ENCODE data around the gene CD1D. TPM values are rescaled to one million over a fixed set of nuclear protein-coding genes. Genes with fewer than 3 reads are reported as not detected.

Gene CD1D
- total RNA-seq, 1 experiment from 2014 or later = not detected

DNA sequence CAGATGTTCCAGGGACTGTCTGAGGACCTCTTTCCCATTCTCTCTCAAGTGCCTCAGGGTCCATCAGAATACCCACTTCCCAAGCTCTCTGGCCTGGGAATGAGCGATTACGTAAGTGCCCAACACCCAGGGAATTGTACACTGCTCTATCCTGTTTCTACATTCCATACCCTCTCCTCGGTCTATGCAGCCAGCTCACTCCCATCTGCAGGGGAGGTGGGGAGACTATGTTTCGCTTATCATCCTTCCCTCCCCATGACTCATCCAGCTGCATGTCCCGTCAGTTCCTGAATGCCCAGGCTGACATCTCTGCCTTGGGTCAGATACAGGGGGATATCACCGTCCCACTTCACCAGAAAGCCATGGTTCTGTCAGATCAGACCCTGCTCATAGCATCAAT lies 34.5 kb upstream of the CD1D start:
- in situ Hi-C loops (cut with HindIII; ENCODE audit: low pct_unique_long_range_greater_than_20kb, low sequenced_read_pairs) = no loop called here
- BruUV-seq (replicated peaks) = no TSS peak
- Histone ChIP-seq H3K4me3 (ENCODE audit: low read depth in 2 of 2, low read length in 2 of 2) (no peak overlapping the region), H3K27ac (ENCODE audit: low read length) (no peak overlapping the region), H3K9me3 (ENCODE audit: control insufficient read depth, insufficient read depth, low read depth, low read length) (no peaks in the 10 kb centered on the region), H3K4me1 (ENCODE audit: control insufficient read depth, insufficient read depth, low read length) (no peaks in the 10 kb centered on the region), H3K36me3 (ENCODE audit: control insufficient read depth, insufficient read depth, low read length) (no peaks in the 10 kb centered on the region), H3K27me3 (ENCODE audit: control insufficient read depth, insufficient read depth, low read length) (no peaks in the 10 kb centered on the region)
- POLR2A ChIA-PET = no interaction called here
- no peak for DNase-seq (ENCODE audit: low read depth, low spot score)
- CTCF ChIA-PET = no interaction called here
- TF ChIP-seq TCF7L2 (IDR thresholded peaks at IDR 0.05; ENCODE audit: low read depth, low read length) (no peak), POLR2AphosphoS5 (IDR thresholded peaks at IDR 0.05; ENCODE audit: low read depth, low read length) (no peak), SIN3A (IDR thresholded peaks at IDR 0.05; ENCODE audit: borderline replicate concordance, insufficient read depth, low read depth, low read length) (no peak)
- TF ChIP-seq, protein P1, sequence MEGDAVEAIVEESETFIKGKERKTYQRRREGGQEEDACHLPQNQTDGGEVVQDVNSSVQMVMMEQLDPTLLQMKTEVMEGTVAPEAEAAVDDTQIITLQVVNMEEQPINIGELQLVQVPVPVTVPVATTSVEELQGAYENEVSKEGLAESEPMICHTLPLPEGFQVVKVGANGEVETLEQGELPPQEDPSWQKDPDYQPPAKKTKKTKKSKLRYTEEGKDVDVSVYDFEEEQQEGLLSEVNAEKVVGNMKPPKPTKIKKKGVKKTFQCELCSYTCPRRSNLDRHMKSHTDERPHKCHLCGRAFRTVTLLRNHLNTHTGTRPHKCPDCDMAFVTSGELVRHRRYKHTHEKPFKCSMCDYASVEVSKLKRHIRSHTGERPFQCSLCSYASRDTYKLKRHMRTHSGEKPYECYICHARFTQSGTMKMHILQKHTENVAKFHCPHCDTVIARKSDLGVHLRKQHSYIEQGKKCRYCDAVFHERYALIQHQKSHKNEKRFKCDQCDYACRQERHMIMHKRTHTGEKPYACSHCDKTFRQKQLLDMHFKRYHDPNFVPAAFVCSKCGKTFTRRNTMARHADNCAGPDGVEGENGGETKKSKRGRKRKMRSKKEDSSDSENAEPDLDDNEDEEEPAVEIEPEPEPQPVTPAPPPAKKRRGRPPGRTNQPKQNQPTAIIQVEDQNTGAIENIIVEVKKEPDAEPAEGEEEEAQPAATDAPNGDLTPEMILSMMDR (IDR thresholded peaks at IDR 0.05) = no peak
- TF ChIP-seq, protein P2, sequence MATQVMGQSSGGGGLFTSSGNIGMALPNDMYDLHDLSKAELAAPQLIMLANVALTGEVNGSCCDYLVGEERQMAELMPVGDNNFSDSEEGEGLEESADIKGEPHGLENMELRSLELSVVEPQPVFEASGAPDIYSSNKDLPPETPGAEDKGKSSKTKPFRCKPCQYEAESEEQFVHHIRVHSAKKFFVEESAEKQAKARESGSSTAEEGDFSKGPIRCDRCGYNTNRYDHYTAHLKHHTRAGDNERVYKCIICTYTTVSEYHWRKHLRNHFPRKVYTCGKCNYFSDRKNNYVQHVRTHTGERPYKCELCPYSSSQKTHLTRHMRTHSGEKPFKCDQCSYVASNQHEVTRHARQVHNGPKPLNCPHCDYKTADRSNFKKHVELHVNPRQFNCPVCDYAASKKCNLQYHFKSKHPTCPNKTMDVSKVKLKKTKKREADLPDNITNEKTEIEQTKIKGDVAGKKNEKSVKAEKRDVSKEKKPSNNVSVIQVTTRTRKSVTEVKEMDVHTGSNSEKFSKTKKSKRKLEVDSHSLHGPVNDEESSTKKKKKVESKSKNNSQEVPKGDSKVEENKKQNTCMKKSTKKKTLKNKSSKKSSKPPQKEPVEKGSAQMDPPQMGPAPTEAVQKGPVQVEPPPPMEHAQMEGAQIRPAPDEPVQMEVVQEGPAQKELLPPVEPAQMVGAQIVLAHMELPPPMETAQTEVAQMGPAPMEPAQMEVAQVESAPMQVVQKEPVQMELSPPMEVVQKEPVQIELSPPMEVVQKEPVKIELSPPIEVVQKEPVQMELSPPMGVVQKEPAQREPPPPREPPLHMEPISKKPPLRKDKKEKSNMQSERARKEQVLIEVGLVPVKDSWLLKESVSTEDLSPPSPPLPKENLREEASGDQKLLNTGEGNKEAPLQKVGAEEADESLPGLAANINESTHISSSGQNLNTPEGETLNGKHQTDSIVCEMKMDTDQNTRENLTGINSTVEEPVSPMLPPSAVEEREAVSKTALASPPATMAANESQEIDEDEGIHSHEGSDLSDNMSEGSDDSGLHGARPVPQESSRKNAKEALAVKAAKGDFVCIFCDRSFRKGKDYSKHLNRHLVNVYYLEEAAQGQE (IDR thresholded peaks at IDR 0.05; ENCODE audit: insufficient read depth in 1 of 2, low read depth in 2 of 2, low read length in 1 of 2) = no peak
- no peak for ATAC-seq
- intact Hi-C loops (cut with micrococcal nuclease; ENCODE audit: unreplicated experiment) = no loop called here

- CTCF ChIA-PET = no interaction called here
- intact Hi-C loops (cut with micrococcal nuclease; ENCODE audit: unreplicated experiment) = no loop called here
- H3K27me3 ChIP-seq (ENCODE audit: control insufficient read depth, insufficient read depth, low read length) = no peaks in the 10 kb centered on the region
- TF ChIP-seq SIN3A (IDR thresholded peaks at IDR 0.05; ENCODE audit: borderline replicate concordance, insufficient read depth, low read depth, low read length) (no peak), POLR2AphosphoS5 (IDR thresholded peaks at IDR 0.05; ENCODE audit: low read depth, low read length) (no peak), TCF7L2 (IDR thresholded peaks at IDR 0.05; ENCODE audit: low read depth, low read length) (no peak)
- TF ChIP-seq, protein P1 (IDR thresholded peaks at IDR 0.05) = no peak
- TF ChIP-seq, protein P2 (IDR thresholded peaks at IDR 0.05; ENCODE audit: insufficient read depth in 1 of 2, low read depth in 2 of 2, low read length in 1 of 2) = no peak
- in situ Hi-C loops (cut with HindIII; ENCODE audit: low pct_unique_long_range_greater_than_20kb, low sequenced_read_pairs) = no loop called here
- no peak overlapping the region for H3K27ac ChIP-seq (ENCODE audit: low read length)
- H3K9me3 ChIP-seq (ENCODE audit: control insufficient read depth, insufficient read depth, low read depth, low read length) = no peaks in the 10 kb centered on the region
- no TSS peak for BruUV-seq (replicated peaks)
- POLR2A ChIA-PET = no interaction called here
- no peak for DNase-seq (ENCODE audit: low read depth, low spot score)
- no peak for ATAC-seq
- H3K4me3 ChIP-seq (ENCODE audit: low read depth in 2 of 2, low read length in 2 of 2) = no peak overlapping the region
- H3K36me3 ChIP-seq (ENCODE audit: control insufficient read depth, insufficient read depth, low read length) = no peaks in the 10 kb centered on the region
- no peaks in the 10 kb centered on the region for H3K4me1 ChIP-seq (ENCODE audit: control insufficient read depth, insufficient read depth, low read length)
These were observed 34.0 kb upstream of the CD1D start for GRCh38 chr1:158146739-158147138.
